ENCODE results near the gene NSFL1C.

DNA sequence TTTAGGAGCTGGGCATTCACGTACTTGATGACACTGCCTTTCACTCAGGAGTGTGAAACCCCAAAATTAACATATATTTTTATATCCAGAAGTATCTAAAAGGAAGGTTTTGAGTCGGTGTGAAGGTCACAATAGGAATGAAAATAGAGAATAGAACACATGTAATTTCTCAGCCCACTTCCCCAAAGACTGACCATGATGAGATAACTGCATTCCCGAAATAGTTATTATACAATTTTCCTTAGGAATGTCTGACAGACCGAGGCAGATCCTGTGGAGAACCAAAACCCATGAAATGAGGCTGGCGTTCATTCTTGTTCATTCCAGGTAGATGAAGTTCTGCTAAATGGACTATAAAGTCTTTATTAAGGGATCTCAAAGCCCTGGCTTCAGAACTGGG lies 10.3 kb downstream of the NSFL1C start:
- TF ChIP-seq, protein P1, sequence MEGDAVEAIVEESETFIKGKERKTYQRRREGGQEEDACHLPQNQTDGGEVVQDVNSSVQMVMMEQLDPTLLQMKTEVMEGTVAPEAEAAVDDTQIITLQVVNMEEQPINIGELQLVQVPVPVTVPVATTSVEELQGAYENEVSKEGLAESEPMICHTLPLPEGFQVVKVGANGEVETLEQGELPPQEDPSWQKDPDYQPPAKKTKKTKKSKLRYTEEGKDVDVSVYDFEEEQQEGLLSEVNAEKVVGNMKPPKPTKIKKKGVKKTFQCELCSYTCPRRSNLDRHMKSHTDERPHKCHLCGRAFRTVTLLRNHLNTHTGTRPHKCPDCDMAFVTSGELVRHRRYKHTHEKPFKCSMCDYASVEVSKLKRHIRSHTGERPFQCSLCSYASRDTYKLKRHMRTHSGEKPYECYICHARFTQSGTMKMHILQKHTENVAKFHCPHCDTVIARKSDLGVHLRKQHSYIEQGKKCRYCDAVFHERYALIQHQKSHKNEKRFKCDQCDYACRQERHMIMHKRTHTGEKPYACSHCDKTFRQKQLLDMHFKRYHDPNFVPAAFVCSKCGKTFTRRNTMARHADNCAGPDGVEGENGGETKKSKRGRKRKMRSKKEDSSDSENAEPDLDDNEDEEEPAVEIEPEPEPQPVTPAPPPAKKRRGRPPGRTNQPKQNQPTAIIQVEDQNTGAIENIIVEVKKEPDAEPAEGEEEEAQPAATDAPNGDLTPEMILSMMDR (IDR thresholded peaks at IDR 0.05), result no peak
- TF ChIP-seq POLR2A (IDR thresholded peaks at IDR 0.05), result no peak
